CD8-positive, alpha-beta memory T cell (primary cell): ENCODE data around the gene SESTD1. TPM values are rescaled to one million over a fixed set of nuclear protein-coding genes. Genes with fewer than 3 reads are reported as not detected.
A peak's percentile ranks its signal among the peaks of the same experiment; 100 is the strongest.
"Not testable (repeated sequence)": the region's sequence is repeated elsewhere in the genome, so short reads cannot be mapped to it uniquely, and the experiment has no call there.

Experiments
- CTCF ChIA-PET: fragments of 350-600 bp; sonication (Branson Sonifier 250); formaldehyde crosslinking; loops from one replicate; lab custom pipeline; 2021; ENCODE audit warnings: antibody characterized with exemption; lab: Charles Lee
- POLR2A ChIA-PET: fragments of 350-600 bp; sonication (Branson Sonifier 250); formaldehyde crosslinking; loops from one replicate; lab custom pipeline; 2021; ENCODE audit warnings: antibody characterized with exemption; lab: Charles Lee
- DNase-seq, 5 donors: peaks; one replicate each; pipeline versions ENCODE4 v3.0.0 to v3.0.0-alpha.2; 2020 to 2022; ENCODE audit warnings: mixed read lengths in 1 of 5
- H3K27ac ChIP-seq: one replicate; pipeline ENCODE4 v1.7.0; 2013; ENCODE audit warnings: low read depth, mild to moderate bottlenecking, low read length, moderate library complexity
- H3K27me3 ChIP-seq: 2 replicates; pipeline ENCODE4 v1.7.0; 2013; ENCODE audit warnings: low read length, mild to moderate bottlenecking; ENCODE audit not compliant: insufficient read depth, poor library complexity, severe bottlenecking
- H3K36me3 ChIP-seq: 2 replicates; pipeline ENCODE4 v1.7.0; 2013; ENCODE audit warnings: mild to moderate bottlenecking, low read length, moderate library complexity; ENCODE audit not compliant: insufficient read depth
- H3K4me1 ChIP-seq: 2 replicates; pipeline ENCODE4 v1.7.0; 2013; ENCODE audit warnings: mild to moderate bottlenecking, low read length, moderate library complexity; ENCODE audit not compliant: insufficient read depth
- H3K4me3 ChIP-seq: 2 replicates; pipeline ENCODE4 v1.7.0; 2013; ENCODE audit warnings: mild to moderate bottlenecking, low read length
- H3K9me3 ChIP-seq: 2 replicates; pipeline ENCODE4 v1.7.0; 2013; ENCODE audit warnings: mild to moderate bottlenecking, low read length
- H3K27ac Mint-ChIP-seq, 8 donors: one replicate each; pipeline ENCODE4 v1.8.0; 2020 to 2021; ENCODE audit warnings: mixed read lengths in 8 of 8, mild to moderate bottlenecking in 6 of 8, inconsistent platforms in 3 of 8, moderate library complexity in 3 of 8
- H3K27me3 Mint-ChIP-seq, 2 donors: one replicate each; pipeline ENCODE4 v1.8.0; 2020 to 2021; ENCODE audit warnings: mixed read lengths in 2 of 2, mild to moderate bottlenecking in 1 of 2, moderate library complexity in 1 of 2
- H3K36me3 Mint-ChIP-seq, 3 donors: one replicate each; pipeline ENCODE4 v1.8.0; 2020 to 2021; ENCODE audit warnings: mixed read lengths in 3 of 3, inconsistent platforms in 1 of 3, mild to moderate bottlenecking in 1 of 3
- H3K4me1 Mint-ChIP-seq, 3 donors: one replicate each; pipeline ENCODE4 v1.8.0; 2020 to 2021; ENCODE audit warnings: mixed read lengths in 3 of 3, inconsistent platforms in 1 of 3, mild to moderate bottlenecking in 1 of 3
- H3K4me3 Mint-ChIP-seq, 7 donors: one replicate each; pipeline ENCODE4 v1.8.0; 2020 to 2021; ENCODE audit warnings: mixed read lengths in 7 of 7, mild to moderate bottlenecking in 6 of 7, moderate library complexity in 4 of 7, inconsistent platforms in 2 of 7
- H3K9me3 Mint-ChIP-seq, 5 donors: one replicate each; pipeline ENCODE4 v1.8.0; 2020 to 2022; ENCODE audit warnings: mixed read lengths in 5 of 5, mild to moderate bottlenecking in 3 of 5, moderate library complexity in 2 of 5, inconsistent platforms in 1 of 5
- polyA plus RNA-seq: library from polyadenylated mRNA; unstranded; fragments of 300-500 nt; fragmentation: Illumina TruSeq; gene quantifications from one replicate; pipeline ENCODE4 v1.2.3, GENCODE V29; 2021
- total RNA-seq, 2 experiments: library from RNA; stranded (reverse); gene quantifications; one replicate each; pipeline ENCODE4 v1.2.3, GENCODE V29; 2021

The SESTD1 gene
- total and polyA plus RNA-seq, 3 experiments from 2014 or later, result 1.6 to 3.7 (median 2.2) TPM

DNA sequence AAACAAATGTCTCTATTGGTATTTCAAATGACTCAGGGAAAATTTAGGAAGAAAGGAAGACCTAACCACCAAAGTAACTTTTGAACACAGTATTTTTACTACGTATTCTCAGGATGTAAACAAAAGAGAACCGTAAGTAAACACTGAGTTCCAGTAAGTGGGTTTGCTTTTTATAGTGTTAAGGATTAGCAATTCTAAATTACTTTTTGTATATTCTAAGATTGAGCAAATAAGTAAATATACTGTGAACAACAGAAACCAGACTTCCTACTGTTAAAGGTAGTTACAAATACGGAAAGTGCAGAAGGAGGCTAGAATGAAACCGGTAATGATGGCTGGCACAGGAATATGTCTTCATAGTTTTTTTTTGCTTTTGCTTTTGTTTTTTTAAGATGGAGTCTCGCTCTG, 31.5 kb downstream of the SESTD1 start:
- POLR2A ChIA-PET, result no interaction called here
- no peaks in the 10 kb centered on the region for H3K27me3 ChIP-seq

DNA sequence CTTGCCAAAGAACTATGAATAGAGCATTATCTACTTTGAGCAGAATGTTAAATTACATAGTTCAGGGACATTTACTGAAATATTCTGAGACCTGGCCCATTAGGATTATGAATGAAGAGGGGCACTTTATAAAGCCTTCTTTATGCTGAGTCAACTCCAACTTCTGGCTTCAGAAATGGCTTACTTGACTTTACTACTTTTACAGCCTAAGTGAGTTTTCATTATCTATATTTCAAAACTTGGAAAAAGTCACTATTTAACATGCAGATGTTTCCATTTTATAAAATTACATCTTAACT, 37.7 kb downstream of the SESTD1 start:
- no peaks in the 10 kb centered on the region for H3K36me3 Mint-ChIP-seq
- no peaks in the 10 kb centered on the region for H3K9me3 Mint-ChIP-seq
- H3K4me3 Mint-ChIP-seq, result no peak overlapping the region
- Histone ChIP-seq H3K9me3 (no peaks in the 10 kb centered on the region), H3K4me1 (no peaks in the 10 kb centered on the region), H3K27me3 (no peaks in the 10 kb centered on the region), H3K36me3 (no peaks in the 10 kb centered on the region), H3K27ac (no peak overlapping the region), H3K4me3 (no peak overlapping the region)
- no peak for DNase-seq
- POLR2A ChIA-PET, result no interaction called here
- peaks cover 0 to 1% of the 10 kb centered on the region in 2 donors for H3K27me3 Mint-ChIP-seq
- CTCF ChIA-PET, result no interaction called here
- H3K27ac Mint-ChIP-seq, result no peak overlapping the region
- H3K4me1 Mint-ChIP-seq, result no peaks in the 10 kb centered on the region

More for the DNA sequence above, 31.5 kb downstream of the SESTD1 start:
- CTCF ChIA-PET, result no interaction called here
- no peaks in the 10 kb centered on the region for H3K4me1 ChIP-seq
- Mint-ChIP-seq H3K27ac (no peak overlapping the region), H3K36me3 (no peaks in the 10 kb centered on the region), H3K4me3 (no peak overlapping the region), H3K9me3 (no peaks in the 10 kb centered on the region), H3K27me3 (peaks cover 0 to 1% of the 10 kb centered on the region in 2 donors), H3K4me1 (no peaks in the 10 kb centered on the region)
- H3K27ac ChIP-seq, result no peak overlapping the region
- H3K9me3 ChIP-seq, result no peaks in the 10 kb centered on the region
- no peak overlapping the region for H3K4me3 ChIP-seq
- no peak for DNase-seq
- no peaks in the 10 kb centered on the region for H3K36me3 ChIP-seq

DNA sequence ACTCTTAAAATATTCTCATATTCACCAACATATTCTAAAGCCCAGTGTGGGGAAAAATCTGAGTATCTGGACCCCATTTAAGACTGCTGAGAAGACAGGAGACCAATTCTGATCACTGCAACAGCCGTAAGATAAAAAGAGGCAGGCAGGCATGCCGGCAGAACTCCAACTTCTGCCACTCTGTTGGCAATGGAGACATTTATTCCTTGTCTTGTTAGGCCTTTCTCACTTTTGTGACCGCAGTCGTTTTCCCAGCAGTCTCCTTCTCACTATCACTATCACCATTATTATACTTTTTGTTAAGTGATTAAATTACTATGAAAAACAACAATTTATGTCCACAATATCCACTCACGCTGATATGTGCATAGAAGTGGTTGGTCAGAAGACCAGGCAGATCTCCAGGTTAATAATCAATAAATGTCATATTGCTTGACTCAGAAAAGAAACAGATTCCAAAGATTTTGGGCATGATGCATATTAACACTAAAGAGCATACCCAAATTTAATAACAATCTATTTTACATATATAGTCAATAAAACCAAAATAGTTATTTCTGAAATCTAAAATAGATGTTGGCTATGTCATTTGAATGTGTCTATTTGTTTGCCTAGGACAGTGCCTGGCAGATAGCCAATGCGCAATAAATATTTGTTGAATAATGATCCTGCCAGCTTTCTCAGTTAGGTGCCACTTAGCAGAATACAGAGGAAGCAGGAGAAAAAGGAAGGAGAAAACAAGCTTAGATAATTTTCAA, 38.2 kb downstream of the SESTD1 start:
- DNase-seq, result no peak
- H3K9me3 Mint-ChIP-seq, result no peaks in the 10 kb centered on the region
- H3K27ac ChIP-seq, result no peak overlapping the region
- H3K27me3 ChIP-seq, result no peaks in the 10 kb centered on the region
- no peaks in the 10 kb centered on the region for H3K36me3 Mint-ChIP-seq
- H3K27ac Mint-ChIP-seq, result no peak overlapping the region
- H3K9me3 ChIP-seq, result no peaks in the 10 kb centered on the region
- no peak overlapping the region for H3K4me3 ChIP-seq
- no peaks in the 10 kb centered on the region for H3K4me1 Mint-ChIP-seq
- H3K4me3 Mint-ChIP-seq, result no peak overlapping the region
- no peaks in the 10 kb centered on the region for H3K4me1 ChIP-seq
- peaks cover 0 to 1% of the 10 kb centered on the region in 2 donors for H3K27me3 Mint-ChIP-seq
- ChIA-PET POLR2A (no interaction called here), CTCF (no interaction called here)
- no peaks in the 10 kb centered on the region for H3K36me3 ChIP-seq

DNA sequence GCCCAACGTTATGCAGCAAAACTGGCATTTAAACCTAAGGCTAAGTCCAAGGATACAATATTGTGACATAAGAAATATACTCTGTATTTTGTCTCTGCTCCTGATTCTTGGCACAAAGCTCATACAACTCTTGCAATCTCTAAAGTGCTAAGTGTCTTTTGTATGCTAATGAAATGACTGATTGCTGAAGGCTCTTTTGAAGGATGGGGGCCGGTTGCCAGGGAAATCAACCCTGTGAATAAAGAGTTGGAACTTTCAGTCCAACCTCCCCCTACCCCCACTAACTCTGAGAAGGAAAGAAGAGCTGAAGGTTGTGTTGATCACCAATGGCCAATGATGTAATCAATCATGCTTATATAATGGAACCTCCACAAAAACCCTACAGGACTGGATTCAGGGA, 40.3 kb downstream of the SESTD1 start:
- Mint-ChIP-seq H3K27me3 (no peaks in the 10 kb centered on the region), H3K36me3 (no peaks in the 10 kb centered on the region), H3K27ac (no peak overlapping the region), H3K4me3 (no peak overlapping the region), H3K4me1 (no peaks in the 10 kb centered on the region), H3K9me3 (no peaks in the 10 kb centered on the region)
- POLR2A ChIA-PET, result no interaction called here
- Histone ChIP-seq H3K27ac (no peak overlapping the region), H3K36me3 (no peaks in the 10 kb centered on the region), H3K4me3 (no peak overlapping the region), H3K9me3 (no peaks in the 10 kb centered on the region), H3K27me3 (no peaks in the 10 kb centered on the region), H3K4me1 (no peaks in the 10 kb centered on the region)
- CTCF ChIA-PET, result no interaction called here
- DNase-seq, result no peak

DNA sequence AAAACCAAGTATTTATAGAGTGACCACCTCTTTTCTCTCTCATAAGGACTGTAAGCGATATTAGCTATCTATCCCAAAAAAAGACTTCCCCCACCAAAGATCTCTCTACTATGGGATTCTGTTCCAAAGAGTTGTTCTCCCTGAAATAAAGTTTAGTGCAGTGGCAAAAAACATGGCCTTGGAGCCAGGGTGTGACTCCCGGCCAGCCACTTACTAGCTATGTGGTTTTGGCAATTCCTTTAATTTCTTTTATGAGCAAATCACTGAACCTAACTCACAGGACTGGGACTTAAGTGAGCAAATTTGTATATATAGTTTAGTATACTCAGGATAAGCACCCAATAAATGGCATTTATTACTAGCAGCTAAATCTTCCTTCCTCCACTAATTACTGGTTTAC, 42.6 kb downstream of the SESTD1 start:
- no peaks in the 10 kb centered on the region for H3K9me3 Mint-ChIP-seq
- H3K27me3 Mint-ChIP-seq, result no peaks in the 10 kb centered on the region
- H3K4me3 Mint-ChIP-seq, result no peak overlapping the region
- ChIA-PET POLR2A (no interaction called here), CTCF (no interaction called here)
- Histone ChIP-seq H3K27ac (no peak overlapping the region), H3K4me1 (no peaks in the 10 kb centered on the region), H3K36me3 (no peaks in the 10 kb centered on the region), H3K9me3 (no peaks in the 10 kb centered on the region), H3K4me3 (no peak overlapping the region), H3K27me3 (no peaks in the 10 kb centered on the region)
- H3K4me1 Mint-ChIP-seq, result no peaks in the 10 kb centered on the region
- H3K36me3 Mint-ChIP-seq, result no peaks in the 10 kb centered on the region
- no peak for DNase-seq
- no peak overlapping the region for H3K27ac Mint-ChIP-seq

DNA sequence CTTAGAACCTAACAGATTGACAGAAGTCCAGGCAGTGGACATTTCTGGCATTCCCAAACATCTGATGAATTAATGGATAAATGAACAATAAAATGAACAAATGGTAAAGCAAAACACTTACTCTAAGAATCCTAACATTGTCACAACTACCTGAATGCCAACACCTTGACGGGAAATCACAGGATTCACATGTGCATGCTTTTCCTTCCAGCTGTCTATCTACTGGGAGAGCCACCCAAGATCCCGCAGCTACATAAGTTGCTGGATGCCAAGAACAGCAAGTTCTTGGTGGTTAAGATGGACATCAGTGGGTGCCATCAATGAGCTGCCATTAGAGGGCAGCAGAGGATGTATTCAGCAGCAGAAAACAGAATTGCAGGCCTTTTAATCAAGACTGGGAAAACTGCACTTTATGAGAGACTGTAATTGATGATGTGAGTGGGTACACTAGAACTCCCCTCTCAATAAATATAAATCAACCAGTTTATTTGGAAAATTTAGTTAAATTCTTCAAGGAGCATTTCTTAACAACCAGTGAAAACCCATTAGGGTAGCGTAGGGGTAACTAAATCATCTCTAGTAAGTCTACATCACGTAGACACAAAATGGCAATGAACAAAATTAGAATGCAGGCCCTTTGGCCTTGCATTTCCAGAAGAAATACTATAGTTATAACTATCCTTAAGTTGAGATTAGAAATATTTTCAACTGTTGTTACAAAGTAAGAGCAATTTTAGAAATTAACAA, 45.6 kb downstream of the SESTD1 start:
- Mint-ChIP-seq H3K27ac (no peak overlapping the region), H3K4me3 (no peak overlapping the region), H3K4me1 (no peaks in the 10 kb centered on the region), H3K27me3 (no peaks in the 10 kb centered on the region), H3K36me3 (no peaks in the 10 kb centered on the region), H3K9me3 (peaks cover 0 to 2% (median 0%) of the 10 kb centered on the region in 5 donors)
- ChIA-PET POLR2A (no interaction called here), CTCF (interaction anchor here (1.0 kb wide), 2 partner anchors 192 to 222 kb away, joined by 3 to 4 read pairs; no protein-coding TSS in a partner anchor)
- H3K9me3 ChIP-seq, result no peaks in the 10 kb centered on the region
- no peak overlapping the region for H3K27ac ChIP-seq
- peak in 3 of 5 donors; percentile 3 to 34 (median 6) for DNase-seq
- no peak overlapping the region for H3K4me3 ChIP-seq
- no peaks in the 10 kb centered on the region for H3K36me3 ChIP-seq
- no peaks in the 10 kb centered on the region for H3K27me3 ChIP-seq
- no peaks in the 10 kb centered on the region for H3K4me1 ChIP-seq

DNA sequence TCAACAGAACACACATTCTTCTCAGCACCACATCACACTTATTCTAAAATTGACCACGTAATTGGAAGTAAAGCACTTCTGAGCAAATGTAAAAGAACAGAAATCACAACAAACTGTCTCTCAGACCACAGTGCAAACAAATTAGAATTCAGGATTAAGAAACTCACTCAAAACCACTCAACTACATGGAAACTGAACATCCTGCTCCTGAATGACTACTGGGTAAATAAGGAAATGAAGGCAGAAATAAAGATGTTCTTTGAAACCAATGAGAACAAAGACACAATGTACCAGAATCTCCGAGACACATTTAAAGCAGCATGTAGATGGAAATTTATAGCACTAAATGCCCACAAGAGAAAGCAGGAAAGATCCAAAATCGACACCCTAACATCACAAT, 50.0 kb downstream of the SESTD1 start:
- H3K9me3 Mint-ChIP-seq, H3K4me3 Mint-ChIP-seq, H3K27me3 Mint-ChIP-seq, CTCF ChIA-PET, POLR2A ChIA-PET, H3K27me3 ChIP-seq, H3K4me1 ChIP-seq, H3K9me3 ChIP-seq, DNase-seq, H3K4me1 Mint-ChIP-seq, H3K36me3 ChIP-seq, H3K36me3 Mint-ChIP-seq, H3K27ac Mint-ChIP-seq, H3K4me3 ChIP-seq, H3K27ac ChIP-seq: not testable (repeated sequence)

DNA sequence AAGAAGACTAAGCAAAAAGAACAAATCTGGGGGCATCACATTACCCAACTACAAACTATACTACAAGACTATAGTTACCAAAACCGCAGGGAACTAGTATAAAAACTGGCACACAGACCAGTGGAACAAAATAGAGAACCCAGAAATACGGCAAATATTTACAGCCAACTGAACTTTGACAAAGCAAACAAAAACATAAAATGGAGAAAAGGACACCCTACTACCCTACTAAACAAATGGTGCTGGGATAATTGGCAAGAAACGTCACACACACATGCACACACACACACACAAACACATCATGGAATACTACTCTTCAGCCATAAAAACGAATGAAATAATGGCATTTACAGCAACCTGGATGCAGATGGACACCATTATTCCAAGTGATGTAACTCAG, 53.3 kb downstream of the SESTD1 start:
- ChIA-PET POLR2A (no interaction called here), CTCF (no interaction called here)
- H3K4me1 Mint-ChIP-seq, result no peaks in the 10 kb centered on the region

More for the DNA sequence above, 53.3 kb downstream of the SESTD1 start:
- H3K4me3 ChIP-seq, result no peak overlapping the region
- Mint-ChIP-seq H3K27ac (no peak overlapping the region), H3K4me3 (no peak overlapping the region), H3K27me3 (no peaks in the 10 kb centered on the region), H3K9me3 (peaks cover 2 to 11% (median 8%) of the 10 kb centered on the region in 5 donors), H3K36me3 (no peaks in the 10 kb centered on the region)
- no peaks in the 10 kb centered on the region for H3K4me1 ChIP-seq
- no peaks in the 10 kb centered on the region for H3K9me3 ChIP-seq
- H3K27ac ChIP-seq, result no peak overlapping the region
- DNase-seq, result no peak
- H3K27me3 ChIP-seq, result no peaks in the 10 kb centered on the region
- no peaks in the 10 kb centered on the region for H3K36me3 ChIP-seq
